Natural killer cell (primary cell): Measurements from ENCODE around the gene POLR1A. TPM values are rescaled to one million over a fixed set of nuclear protein-coding genes. Genes with fewer than 3 reads are reported as not detected.

Source experiments
- ATAC-seq, 3 donors: fragments of 150-1000 bp in 2 of 3; fragments of 200-7000 bp in 1 of 3; cut with Tn5 transposase; 1 replicate in 1 of 3; 2 replicates in 2 of 3; pipeline ENCODE4 v1.10.0; 2021; ENCODE audit warnings: mild to moderate bottlenecking in 2 of 3, moderate library complexity in 2 of 3
- DNase-seq, 2 donors: peaks; one replicate each; pipeline versions ENCODE4 v3.0.0 to v3.0.0-alpha.2; 2013 to 2021; ENCODE audit warnings: mixed read lengths in 1 of 2
- H3K27ac ChIP-seq: one replicate; pipeline ENCODE4 v1.5.1; 2013; ENCODE audit warnings: mild to moderate bottlenecking, low read length
- H3K27me3 ChIP-seq: one replicate; pipeline ENCODE4 v1.6.1; 2013; ENCODE audit warnings: low read length; ENCODE audit not compliant: control insufficient read depth, insufficient read depth
- H3K36me3 ChIP-seq: one replicate; pipeline ENCODE4 v1.6.1; 2013; ENCODE audit warnings: low read length; ENCODE audit not compliant: control insufficient read depth, insufficient read depth
- H3K4me1 ChIP-seq: one replicate; pipeline ENCODE4 v1.6.1; 2013; ENCODE audit warnings: low read length; ENCODE audit not compliant: control insufficient read depth, insufficient read depth
- H3K4me3 ChIP-seq: one replicate; pipeline ENCODE4 v1.5.1; 2013; ENCODE audit warnings: low read length
- H3K9me3 ChIP-seq: one replicate; pipeline ENCODE4 v1.6.1; 2013; ENCODE audit warnings: low read length; ENCODE audit not compliant: control insufficient read depth, insufficient read depth
- H3K27ac Mint-ChIP-seq, 2 donors: one replicate each; pipeline ENCODE4 v1.8.0; 2022; ENCODE audit warnings: mild to moderate bottlenecking in 2 of 2, mixed read lengths in 2 of 2, moderate library complexity in 1 of 2
- H3K27me3 Mint-ChIP-seq, 2 donors: one replicate each; pipeline ENCODE4 v1.8.0; 2022; ENCODE audit warnings: low read depth in 2 of 2, mixed read lengths in 2 of 2
- H3K36me3 Mint-ChIP-seq: one replicate; pipeline ENCODE4 v1.8.0; 2022; ENCODE audit warnings: mixed read lengths
- H3K4me1 Mint-ChIP-seq, 2 donors: one replicate each; pipeline ENCODE4 v1.8.0; 2022; ENCODE audit warnings: mixed read lengths in 2 of 2
- H3K4me3 Mint-ChIP-seq: one replicate; pipeline ENCODE4 v1.8.0; 2022; ENCODE audit warnings: mild to moderate bottlenecking, moderate library complexity, mixed read lengths
- H3K9me3 Mint-ChIP-seq, 2 donors: one replicate each; pipeline ENCODE4 v1.8.0; 2022; ENCODE audit warnings: mixed read lengths in 2 of 2
- CTCF ChIP-seq: fragments of 200-600 bp; IDR thresholded peaks from one replicate; pipeline ENCODE4 v1.8.0; 2022; ENCODE audit warnings: antibody characterized with exemption
- WGBS: methylation state at CpG from one replicate; pipeline ENCODE4 v1.1.7; 2013; ENCODE audit warnings: missing lambda C conversion rate; ENCODE audit not compliant: insufficient coverage; 5-methylcytosine and 5-hydroxymethylcytosine counted together
- intact Hi-C: fragments of 100-400 bp; cut with micrococcal nuclease; formaldehyde crosslinking; loops from one replicate; pipeline ENCODE4 v1.14.2; 2022
- total RNA-seq, 4 donors: library from RNA; stranded (reverse); fragments of 120-200 nt in 1 of 4; gene quantifications; one replicate each; pipeline versions ENCODE4 v1.2.3 to v1.2.4, GENCODE V29; 2013 to 2022

Gene POLR1A
- total RNA-seq, 3 donors from 2014 or later (not counting 1 experiment from before 2014, with no cell fraction given), result 19.7 to 26.5 (median 22.8) TPM

- no peak overlapping the region for H3K27ac ChIP-seq
- no peaks in the 10 kb centered on the region for H3K27me3 ChIP-seq
- H3K27ac Mint-ChIP-seq, result peak overlapping the region in 1 of 2 donors; percentile 18
- H3K9me3 Mint-ChIP-seq, result no peaks in the 10 kb centered on the region
- peaks cover 55% of the 10 kb centered on the region for H3K36me3 ChIP-seq
- TF ChIP-seq CTCF, result no peak
- peaks cover 0 to 4% of the 10 kb centered on the region in 2 donors for H3K4me1 Mint-ChIP-seq
- H3K4me3 Mint-ChIP-seq, result no peak overlapping the region
- ATAC-seq (no peak), DNase-seq (no peak)
- no peaks in the 10 kb centered on the region for H3K9me3 ChIP-seq
- H3K36me3 Mint-ChIP-seq, result peaks cover 7% of the 10 kb centered on the region
- WGBS, result 93% methylated on average over 8 of the region's 8 CpGs
- H3K4me3 ChIP-seq, result no peak overlapping the region
- no peaks in the 10 kb centered on the region for H3K4me1 ChIP-seq
- intact Hi-C loops, result no loop called here
- H3K27me3 Mint-ChIP-seq, result no peaks in the 10 kb centered on the region
These were observed 79.5 kb downstream of the POLR1A start for GRCh38 chr2:86025976-86026743.

GRCh38 chr2:86025229-86025820 lies 80.4 kb downstream of the POLR1A start:
- Histone ChIP-seq H3K4me1 (no peaks in the 10 kb centered on the region), H3K36me3 (peaks cover 47% of the 10 kb centered on the region), H3K4me3 (no peak overlapping the region), H3K27ac (no peak overlapping the region), H3K27me3 (no peaks in the 10 kb centered on the region), H3K9me3 (no peaks in the 10 kb centered on the region)
- H3K4me1 Mint-ChIP-seq, result peaks cover 0 to 4% of the 10 kb centered on the region in 2 donors
- H3K27me3 Mint-ChIP-seq, result no peaks in the 10 kb centered on the region
- intact Hi-C loops, result no loop called here
- H3K4me3 Mint-ChIP-seq, result no peak overlapping the region
- DNase-seq, result peak in 1 of 2 donors; percentile 27
- H3K36me3 Mint-ChIP-seq, result no peaks in the 10 kb centered on the region
- no peaks in the 10 kb centered on the region for H3K9me3 Mint-ChIP-seq
- no peak overlapping the region for H3K27ac Mint-ChIP-seq
- ATAC-seq, result no peak
- TF ChIP-seq CTCF, result no peak
- 97% methylated on average over 7 of the region's 7 CpGs for WGBS

GRCh38 chr2:86023366-86023712 lies 82.3 kb downstream of the POLR1A start:
- Histone ChIP-seq H3K4me1 (no peaks in the 10 kb centered on the region), H3K9me3 (no peaks in the 10 kb centered on the region), H3K27ac (no peak overlapping the region), H3K27me3 (no peaks in the 10 kb centered on the region), H3K36me3 (peaks cover 30% of the 10 kb centered on the region), H3K4me3 (no peak overlapping the region)
- H3K9me3 Mint-ChIP-seq, result no peaks in the 10 kb centered on the region
- peaks cover 0 to 4% of the 10 kb centered on the region in 2 donors for H3K4me1 Mint-ChIP-seq
- TF ChIP-seq CTCF, result no peak
- H3K27me3 Mint-ChIP-seq, result no peaks in the 10 kb centered on the region
- DNase-seq (no peak), ATAC-seq (no peak)
- WGBS, result no CpG with 5 or more reads among the region's 2 CpGs
- no peaks in the 10 kb centered on the region for H3K36me3 Mint-ChIP-seq
- peak overlapping the region in 1 of 2 donors; percentile 44 for H3K27ac Mint-ChIP-seq
- H3K4me3 Mint-ChIP-seq, result no peak overlapping the region
- intact Hi-C loops, result no loop called here
